ENCODE data around the gene MACROH2A2.
"Not testable (repeated sequence)": the region's sequence is repeated elsewhere in the genome, so short reads cannot be mapped to it uniquely, and the experiment has no call there.

Gene MACROH2A2

GRCh38 chr10:70148516-70148915, 95.9 kb downstream of the MACROH2A2 start:
- Mint-ChIP-seq H3K27ac (no peak overlapping the region), H3K27me3 (ENCODE audit: low read depth) (no peaks in the 10 kb centered on the region), H3K9me3 (no peaks in the 10 kb centered on the region), H3K4me1 (ENCODE audit: low read depth) (peaks cover 15% of the 10 kb centered on the region), H3K36me3 (ENCODE audit: low read depth) (peaks cover 40% of the 10 kb centered on the region), H3K4me3 (no peak overlapping the region)
- DNase-seq (ENCODE audit: low spot score) = no peak

GRCh38 chr10:70155255-70155838, 102.7 kb downstream of the MACROH2A2 start:
- no peak overlapping the region for H3K4me3 Mint-ChIP-seq
- no peak overlapping the region for H3K27ac Mint-ChIP-seq
- H3K36me3 Mint-ChIP-seq (ENCODE audit: low read depth) = peaks cover 75% of the 10 kb centered on the region
- DNase-seq (ENCODE audit: low spot score) = no peak
- H3K27me3 Mint-ChIP-seq (ENCODE audit: low read depth) = no peaks in the 10 kb centered on the region
- H3K9me3 Mint-ChIP-seq = no peaks in the 10 kb centered on the region
- peaks cover 11% of the 10 kb centered on the region for H3K4me1 Mint-ChIP-seq (ENCODE audit: low read depth)

GRCh38 chr10:70158113-70158512, 105.5 kb downstream of the MACROH2A2 start:
- H3K27me3 Mint-ChIP-seq (ENCODE audit: low read depth) = no peaks in the 10 kb centered on the region
- no peak overlapping the region for H3K27ac Mint-ChIP-seq
- H3K4me1 Mint-ChIP-seq (ENCODE audit: low read depth) = peaks cover 34% of the 10 kb centered on the region
- DNase-seq (ENCODE audit: low spot score) = no peak
- H3K9me3 Mint-ChIP-seq = no peaks in the 10 kb centered on the region
- H3K4me3 Mint-ChIP-seq = no peak overlapping the region
- H3K36me3 Mint-ChIP-seq (ENCODE audit: low read depth) = peaks cover 69% of the 10 kb centered on the region

- H3K4me3 Mint-ChIP-seq; H3K27ac Mint-ChIP-seq; DNase-seq (ENCODE audit: low spot score); H3K27me3 Mint-ChIP-seq (ENCODE audit: low read depth); H3K9me3 Mint-ChIP-seq: not testable (repeated sequence)
- H3K36me3 Mint-ChIP-seq (ENCODE audit: low read depth) = peaks cover 70% of the 10 kb centered on the region
- H3K4me1 Mint-ChIP-seq (ENCODE audit: low read depth) = peaks cover 47% of the 10 kb centered on the region
Observed at GRCh38 chr10:70159366-70159765, 106.7 kb downstream of the MACROH2A2 start.

GRCh38 chr10:70160798-70161197, 108.2 kb downstream of the MACROH2A2 start:
- no peaks in the 10 kb centered on the region for H3K9me3 Mint-ChIP-seq
- H3K36me3 Mint-ChIP-seq (ENCODE audit: low read depth) = peaks cover 67% of the 10 kb centered on the region
- H3K27me3 Mint-ChIP-seq (ENCODE audit: low read depth) = no peaks in the 10 kb centered on the region
- no peak overlapping the region for H3K4me3 Mint-ChIP-seq
- H3K27ac Mint-ChIP-seq = no peak overlapping the region
- DNase-seq (ENCODE audit: low spot score) = no peak
- peaks cover 56% of the 10 kb centered on the region for H3K4me1 Mint-ChIP-seq (ENCODE audit: low read depth)
